Measurements from ENCODE around the gene KLK1.

GRCh38 chr19:50777830-50778303, 45.7 kb downstream of the KLK1 start:
- no peak for TF ChIP-seq EP300 (conservative IDR thresholded peaks at IDR 0.05; ENCODE audit: poor library complexity, severe bottlenecking)
- TF ChIP-seq CTCF (IDR thresholded peaks at IDR 0.05; ENCODE audit: poor library complexity, severe bottlenecking): no peak

Data from neural cell (in vitro differentiated cells).